ENCODE measurements around the gene POMT2.

The POMT2 gene

GRCh38 chr14:77240336-77240915 lies 80.3 kb downstream of the POMT2 start:
- DNase-seq (ENCODE audit: low read depth, low spot score) = no peak

GRCh38 chr14:77239412-77239811 lies 81.3 kb downstream of the POMT2 start:
- DNase-seq (ENCODE audit: low read depth, low spot score) = no peak

GRCh38 chr14:77238996-77239395 lies 81.7 kb downstream of the POMT2 start:
- DNase-seq (ENCODE audit: low read depth, low spot score) = no peak

- DNase-seq (ENCODE audit: low read depth, low spot score) = no peak
Measured at GRCh38 chr14:77238356-77238755, 82.3 kb downstream of the POMT2 start.

- DNase-seq (ENCODE audit: low read depth, low spot score) = no peak
Measured at GRCh38 chr14:77236814-77237213, 83.9 kb downstream of the POMT2 start.

GRCh38 chr14:77231721-77232120 lies 89.0 kb downstream of the POMT2 start:
- no peak for DNase-seq (ENCODE audit: low read depth, low spot score)

- no peak for DNase-seq (ENCODE audit: low read depth, low spot score)
Measured at GRCh38 chr14:77230914-77231313, 89.8 kb downstream of the POMT2 start.

- no peak for DNase-seq (ENCODE audit: low read depth, low spot score)
Measured at GRCh38 chr14:77228056-77228455, 92.6 kb downstream of the POMT2 start.

- no peak for DNase-seq (ENCODE audit: low read depth, low spot score)
Measured at GRCh38 chr14:77225892-77226557, 94.7 kb downstream of the POMT2 start.

- no peak for DNase-seq (ENCODE audit: low read depth, low spot score)
Measured at GRCh38 chr14:77225254-77225653, 95.4 kb downstream of the POMT2 start.

Measured in activated CD4-positive, CD25-positive, alpha-beta regulatory T cell treated with anti-CD3 and anti-CD28 coated beads, Interleukin-2, amount 50 U/mL, for 16 hours (primary cell).